Left lobe of liver (tissue), 2 donors: Measurements from ENCODE around the gene GRHL1. TPM values are rescaled to one million over a fixed set of nuclear protein-coding genes. Genes with fewer than 3 reads are reported as not detected.

Experiments used
- ATAC-seq: fragments of 200-7000 bp; cut with Tn5 transposase; one replicate; pipeline ENCODE4 v1.9.1; 2020; ENCODE audit warnings: mild to moderate bottlenecking, moderate library complexity
- DNase-seq: peaks from one replicate; pipeline ENCODE4 v3.0.0-alpha.2; 2020; ENCODE audit warnings: low spot score
- total RNA-seq: library from RNA; stranded (reverse); gene quantifications from one replicate; pipeline ENCODE4 v1.2.1, GENCODE V29; 2021
- donor health status: DM: no; HTN: no; CAD: no; lungs with moderate emphysema.
- donor health status: DM: no; HTN: yes; CAD: no.

The GRHL1 gene
- total RNA-seq, 1 donor from 2014 or later = 4.7 TPM

GRCh38 chr2:10036095-10036884, 84.8 kb downstream of the GRHL1 start:
- DNase-seq (peak; percentile 97), ATAC-seq (peak; percentile 84)

- ATAC-seq = no peak
- DNase-seq = no peak
Measured at GRCh38 chr2:10038123-10038522, 86.6 kb downstream of the GRHL1 start.

- DNase-seq (no peak), ATAC-seq (no peak)
Measured at GRCh38 chr2:10038716-10039115, 87.2 kb downstream of the GRHL1 start.

- peak; percentile 77 for DNase-seq
- peak; percentile 18 for ATAC-seq
Measured at GRCh38 chr2:10039658-10040410, 88.3 kb downstream of the GRHL1 start.

GRCh38 chr2:10041711-10042110, 90.2 kb downstream of the GRHL1 start:
- DNase-seq = no peak
- no peak for ATAC-seq

GRCh38 chr2:10042301-10043161, 91.0 kb downstream of the GRHL1 start:
- DNase-seq (peak; percentile 80), ATAC-seq (peak; percentile 11)

- DNase-seq (peak; percentile 95), ATAC-seq (peak; percentile 53)
Measured at GRCh38 chr2:10043256-10043905, 91.9 kb downstream of the GRHL1 start, which contains the start of gene KLF11. Gene KLF11, plus strand, starts transcription at chr2:10043550. Its CDS starts 167 bp downstream, at chr2:10043717.

GRCh38 chr2:10043906-10044601, 92.6 kb downstream of the GRHL1 start:
- ATAC-seq (peak; percentile 65), DNase-seq (peak; percentile 99)

GRCh38 chr2:10045561-10046355, 94.3 kb downstream of the GRHL1 start:
- peak; percentile 91 for DNase-seq
- ATAC-seq = peak; percentile 56

GRCh38 chr2:10046931-10047330, 95.4 kb downstream of the GRHL1 start:
- no peak for ATAC-seq

GRCh38 chr2:10047616-10048500, 96.4 kb downstream of the GRHL1 start:
- peak; percentile 75 for DNase-seq
- peak; percentile 42 for ATAC-seq

More at GRCh38 chr2:10046931-10047330, 95.4 kb downstream of the GRHL1 start:
- no peak for DNase-seq

- no peak for DNase-seq
- ATAC-seq = peak; percentile 22
Measured at GRCh38 chr2:10048501-10049171, 97.1 kb downstream of the GRHL1 start.

Other genes with a start within 250 kb of the GRHL1 start
- gene TAF1B, start 108.2 kb upstream of the GRHL1 start, total RNA-seq = 5.7 TPM
- 12.2 TPM for gene KLF11, start 91.9 kb downstream of the GRHL1 start, total RNA-seq
- gene CYS1, start 128.7 kb downstream of the GRHL1 start, total RNA-seq = 0.65 TPM
- 2.7 TPM for gene RRM2, start 171.0 kb downstream of the GRHL1 start, total RNA-seq